OCI-LY3 (cell line): Measurements from ENCODE around the gene PLOD2.

ENCODE experiments used
- CTCF ChIP-seq: fragments of 200-600, 300-600 bp; sonication (generic); IDR thresholded peaks from 2 replicates; pipeline ENCODE4 v1.5.1; 2014; ENCODE audit warnings: antibody characterized with exemption, low read length, low read depth
- EZH2phosphoT487 ChIP-seq: fragments of 200-600 bp; shearing (Covaris generic); IDR thresholded peaks from 2 replicates; pipeline ENCODE4 v1.6.1; 2018; ENCODE audit warnings: antibody characterized with exemption, mixed run types, low read depth

- TF ChIP-seq CTCF (no peak), EZH2phosphoT487 (no peak)
Measured at GRCh38 chr3:146169891-146170290, 8.9 kb upstream of the PLOD2 start.
